Stimulated activated CD4-positive, alpha-beta T cell treated with anti-CD3 and anti-CD28 coated beads, Interleukin-4, amount 100 ng/mL, for 24 hours (primary cell): ENCODE data around the gene SMG6.
"Not testable (repeated sequence)": the region's sequence is repeated elsewhere in the genome, so short reads cannot be mapped to it uniquely, and the experiment has no call there.

Source experiments
- DNase-seq: peaks from one replicate; pipeline ENCODE4 v3.0.0-alpha.2; 2020

SMG6 gene

GRCh38 chr17:2302778-2303203, 794 bp downstream of the SMG6 start:
- DNase-seq, result no peak

DNA sequence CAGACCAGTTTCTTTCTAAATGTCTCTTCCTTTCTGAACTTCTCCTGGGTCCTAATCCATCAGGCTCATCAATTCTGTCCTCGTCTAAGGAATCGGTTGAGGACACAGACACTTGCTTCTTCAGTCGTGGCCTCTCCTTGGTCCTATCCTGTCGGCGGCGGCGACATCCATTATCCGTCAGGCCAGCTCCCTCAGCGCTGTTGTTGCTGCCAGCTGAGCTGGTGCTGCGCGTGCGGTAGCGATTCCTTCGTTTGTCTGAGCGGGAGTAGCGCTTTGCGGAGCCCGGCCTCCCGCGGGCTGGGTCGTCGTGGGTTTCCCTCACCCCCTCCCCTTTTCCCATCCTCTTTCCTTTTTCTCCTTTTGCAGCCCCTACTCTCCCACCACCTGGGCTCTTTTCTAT, 3.8 kb downstream of the SMG6 start:
- no peak for DNase-seq

DNA sequence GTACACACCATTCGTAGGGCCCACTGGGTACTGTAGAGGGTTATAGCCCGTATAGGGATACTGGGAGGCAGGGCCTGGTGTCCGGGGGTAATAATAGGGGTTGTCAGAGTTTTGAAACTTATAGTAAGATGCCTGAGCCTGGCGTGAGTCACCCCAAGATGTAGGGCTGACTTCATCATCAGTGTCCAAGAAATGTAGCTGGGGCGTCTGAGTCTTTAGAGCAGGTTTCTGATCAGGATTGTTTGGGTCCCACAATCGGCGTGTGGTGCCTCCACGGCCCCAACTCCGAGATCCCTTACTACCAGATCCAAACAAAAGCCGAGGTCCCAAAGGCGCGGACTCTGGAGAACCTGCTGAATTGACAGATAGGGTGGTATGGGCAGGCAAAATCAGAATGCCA, 4.4 kb downstream of the SMG6 start:
- no peak for DNase-seq

DNA sequence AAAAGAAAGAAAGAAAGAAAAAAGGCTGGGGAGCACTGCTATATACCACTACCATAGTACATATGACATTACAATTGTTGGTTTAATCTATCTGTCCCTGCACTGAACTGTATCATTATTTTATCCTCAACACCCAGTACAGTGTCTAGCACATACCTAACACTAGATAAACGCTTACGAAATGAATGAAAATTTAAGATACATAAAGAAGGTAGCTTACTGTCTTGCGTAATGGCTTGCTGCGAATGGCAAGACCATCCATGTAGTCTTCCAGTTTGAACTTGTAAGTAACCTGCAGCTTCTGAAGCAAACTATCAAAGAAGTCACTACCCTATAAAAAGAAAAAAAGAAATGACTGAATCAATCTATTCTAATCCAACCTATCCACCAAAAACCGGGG, 6.6 kb downstream of the SMG6 start:
- no peak for DNase-seq

- no peak for DNase-seq
These were observed 8.0 kb downstream of the SMG6 start for GRCh38 chr17:2295575-2295974.

DNA sequence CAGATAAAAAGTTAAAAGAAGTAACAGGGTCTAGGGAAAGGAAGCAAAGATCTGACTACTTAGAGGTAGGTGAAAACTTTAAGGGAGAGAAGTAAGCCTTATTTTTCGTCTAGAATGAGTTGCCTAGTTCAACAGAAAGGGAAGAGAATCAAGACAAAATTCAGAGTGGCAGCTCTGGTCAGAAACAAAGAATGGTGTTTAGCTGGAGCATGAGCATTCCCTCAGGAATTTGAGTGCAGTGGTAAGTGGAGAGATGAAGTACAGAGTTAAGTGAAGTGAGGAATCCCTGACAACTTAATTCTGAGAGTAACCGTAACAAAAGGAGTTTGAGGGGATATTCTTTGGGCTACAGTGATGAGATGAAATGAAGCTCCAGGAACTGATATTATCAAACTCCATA, 11.5 kb downstream of the SMG6 start:
- DNase-seq, result no peak

DNA sequence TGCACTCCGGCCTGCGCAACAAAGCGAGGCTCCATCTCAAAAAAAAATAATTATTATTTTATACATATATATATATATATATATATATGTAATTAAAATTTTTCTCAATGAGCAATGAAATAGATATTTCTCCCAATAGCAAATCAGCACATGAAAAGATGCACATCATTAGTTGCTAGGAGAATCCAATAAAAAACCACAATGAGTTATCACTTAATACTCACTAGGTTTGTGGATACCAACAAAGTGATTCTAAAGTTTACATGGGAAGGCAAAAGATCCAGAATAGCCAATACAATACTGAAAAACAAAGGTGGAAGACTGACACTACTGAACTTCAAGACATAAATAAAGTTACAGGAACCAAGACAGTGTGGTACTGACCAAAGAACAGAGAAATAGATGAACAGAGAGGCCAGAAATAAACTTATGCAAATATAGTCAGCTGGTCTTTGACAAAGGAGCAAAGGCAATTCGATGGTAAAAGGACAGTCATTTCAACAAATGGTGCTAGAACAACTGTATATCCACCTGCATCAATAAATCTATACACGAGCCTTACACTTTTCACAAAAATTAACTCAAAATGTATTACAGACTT, 13.6 kb downstream of the SMG6 start:
- no peak for DNase-seq

DNA sequence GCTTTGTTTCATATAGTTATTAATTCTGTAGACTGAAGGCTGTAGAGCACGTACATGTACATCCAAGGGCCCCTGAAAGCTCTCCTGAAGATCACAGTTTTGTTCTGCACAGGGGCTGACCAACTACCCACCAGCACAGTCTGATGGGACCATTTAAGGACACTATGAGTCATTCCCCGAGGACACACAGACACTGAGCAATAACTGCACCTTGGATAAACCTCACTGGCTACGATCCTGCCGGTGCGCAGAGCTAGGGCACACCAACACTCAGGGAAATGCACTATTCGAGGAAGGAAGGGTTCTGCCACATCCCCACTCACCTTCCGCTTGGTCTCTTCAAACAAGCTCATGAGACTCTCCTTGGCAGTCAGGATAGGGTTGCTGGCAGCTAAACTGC, 20.3 kb downstream of the SMG6 start:
- no peak for DNase-seq

- no peak for DNase-seq
These were observed 21.2 kb downstream of the SMG6 start for GRCh38 chr17:2282297-2282873.

GRCh38 chr17:2279707-2280106, 23.9 kb downstream of the SMG6 start:
- no peak for DNase-seq

DNA sequence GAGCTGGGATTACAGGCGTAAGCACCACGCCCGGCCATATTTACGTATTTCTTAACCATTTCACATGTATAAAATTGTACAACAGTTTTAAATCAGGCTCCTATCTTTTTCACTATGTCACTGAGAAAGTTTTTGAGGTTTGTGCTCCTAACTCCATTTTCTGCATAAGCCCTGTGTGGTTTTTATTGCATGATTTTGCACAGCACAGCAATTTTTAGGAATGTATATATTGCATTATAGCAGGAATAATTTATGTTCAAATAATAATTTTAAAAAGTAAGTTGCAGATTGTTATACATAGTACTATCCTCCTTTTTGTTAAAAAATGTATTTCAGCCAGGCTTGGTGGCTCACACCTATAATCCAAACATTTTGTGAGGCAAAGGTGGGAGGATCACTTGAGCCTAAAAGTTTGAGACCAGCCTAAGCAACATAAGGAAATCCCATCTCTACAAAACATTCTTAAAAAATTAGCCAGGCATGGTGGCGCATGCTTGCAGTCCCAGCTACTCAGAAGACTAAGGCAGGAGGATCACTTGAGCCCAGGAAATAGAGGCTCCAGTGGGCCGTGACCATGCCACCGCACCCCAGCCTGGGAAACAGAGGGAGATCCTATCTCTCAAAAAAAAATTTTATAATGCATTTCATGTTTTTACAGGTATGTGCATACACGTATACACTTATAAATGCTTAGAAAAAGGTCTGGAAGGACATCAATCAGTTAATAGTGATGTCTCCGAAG, 26.0 kb downstream of the SMG6 start:
- no peak for DNase-seq

- no peak for DNase-seq
These were observed 27.9 kb downstream of the SMG6 start for GRCh38 chr17:2275722-2276121.

GRCh38 chr17:2274414-2274813, 29.2 kb downstream of the SMG6 start:
- DNase-seq, result no peak

DNA sequence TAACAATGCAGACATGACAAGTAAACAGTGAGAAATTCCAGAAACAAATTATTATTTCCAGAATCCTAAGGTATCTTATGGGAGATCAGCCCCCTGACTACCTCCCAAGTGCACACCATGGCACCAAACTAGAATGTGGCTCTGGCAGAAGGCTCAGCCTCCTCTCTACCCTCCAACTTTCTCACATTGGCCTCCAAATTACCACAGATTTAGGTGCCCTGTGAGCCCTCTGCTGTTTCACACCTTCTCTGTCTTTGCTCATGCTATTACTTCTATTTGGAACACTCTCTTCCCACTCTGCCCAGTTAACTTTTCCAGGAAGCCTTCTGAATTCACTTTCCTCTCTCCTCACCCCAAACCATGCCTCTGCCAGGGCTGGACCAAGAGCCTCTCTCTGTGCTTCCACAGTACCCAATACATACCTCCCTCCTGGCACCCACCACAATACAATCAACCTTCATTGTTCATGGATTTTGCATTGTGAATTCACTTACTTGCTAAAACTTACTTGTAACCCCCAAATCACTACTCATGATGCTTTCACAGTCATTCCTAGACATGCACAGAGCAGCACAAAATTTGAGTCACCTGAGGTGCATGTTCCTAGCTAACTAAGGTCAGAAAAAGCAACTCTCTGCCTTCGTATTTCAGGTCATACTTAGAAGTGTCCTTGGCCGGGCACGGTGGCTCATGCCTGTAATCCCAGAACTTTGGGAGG, 31.4 kb downstream of the SMG6 start:
- no peak for DNase-seq

- DNase-seq, result no peak
These were observed 36.2 kb downstream of the SMG6 start for GRCh38 chr17:2267354-2267753.

GRCh38 chr17:2266865-2267228, 36.7 kb downstream of the SMG6 start:
- no peak for DNase-seq

DNA sequence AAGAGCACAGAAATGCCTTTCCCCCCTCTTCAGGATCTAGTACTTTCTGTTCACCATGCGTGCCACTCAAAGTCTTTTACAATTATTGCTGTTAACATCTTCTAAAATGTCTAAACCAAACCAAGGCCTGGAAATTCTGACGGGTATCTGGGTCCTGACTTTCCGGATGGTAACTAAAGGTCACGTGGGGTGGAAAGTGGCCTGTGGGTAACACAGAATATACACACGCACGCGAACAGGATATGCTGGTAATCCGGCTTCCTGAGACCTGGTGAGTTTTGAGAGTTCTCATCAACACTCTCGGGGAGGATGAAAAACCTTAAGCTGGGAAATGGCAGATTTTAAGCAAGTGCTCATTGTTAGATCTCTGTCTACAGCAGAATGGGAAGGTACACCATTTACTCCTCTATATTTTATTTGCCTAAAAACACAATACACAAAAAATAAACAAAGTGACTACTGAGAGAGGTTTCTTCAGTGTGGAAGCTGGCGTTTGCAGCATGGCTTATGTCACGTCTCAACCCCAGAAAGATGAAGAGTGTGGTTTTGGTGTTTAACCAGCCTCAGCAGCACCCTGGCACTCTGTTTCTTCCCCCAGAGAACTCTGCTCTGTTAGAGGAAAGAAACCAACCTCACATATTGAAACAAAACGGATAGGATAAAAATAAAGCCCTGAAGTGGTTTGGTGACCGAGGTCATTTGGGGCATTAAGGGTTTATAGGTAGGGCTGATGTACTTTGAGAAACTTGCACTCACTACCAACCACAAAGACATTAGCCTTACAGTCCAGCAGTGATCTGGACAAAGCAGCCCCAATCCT, 37.3 kb downstream of the SMG6 start:
- DNase-seq, result peak; percentile 91

DNA sequence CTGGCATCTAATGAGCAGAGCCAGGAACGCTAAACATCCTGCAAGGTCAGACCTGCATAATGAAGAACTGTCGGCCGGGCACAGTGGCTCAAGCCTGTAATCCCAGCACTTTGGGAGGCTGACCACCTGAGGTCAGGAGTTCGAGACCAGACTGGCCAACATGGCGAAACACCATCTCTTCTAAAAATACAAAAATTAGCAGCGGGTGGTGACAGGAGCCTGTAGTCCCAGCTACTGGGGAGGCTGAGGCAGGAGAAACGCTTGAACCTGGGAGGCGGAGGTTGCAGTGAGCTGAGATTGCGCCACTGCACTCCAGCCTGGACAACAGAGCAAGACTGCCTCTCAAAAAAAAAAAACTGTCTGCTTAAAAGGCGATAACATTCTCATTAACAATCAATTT, 38.4 kb downstream of the SMG6 start:
- not testable (repeated sequence) for DNase-seq

GRCh38 chr17:2264067-2264860, 39.3 kb downstream of the SMG6 start:
- DNase-seq, result no peak

DNA sequence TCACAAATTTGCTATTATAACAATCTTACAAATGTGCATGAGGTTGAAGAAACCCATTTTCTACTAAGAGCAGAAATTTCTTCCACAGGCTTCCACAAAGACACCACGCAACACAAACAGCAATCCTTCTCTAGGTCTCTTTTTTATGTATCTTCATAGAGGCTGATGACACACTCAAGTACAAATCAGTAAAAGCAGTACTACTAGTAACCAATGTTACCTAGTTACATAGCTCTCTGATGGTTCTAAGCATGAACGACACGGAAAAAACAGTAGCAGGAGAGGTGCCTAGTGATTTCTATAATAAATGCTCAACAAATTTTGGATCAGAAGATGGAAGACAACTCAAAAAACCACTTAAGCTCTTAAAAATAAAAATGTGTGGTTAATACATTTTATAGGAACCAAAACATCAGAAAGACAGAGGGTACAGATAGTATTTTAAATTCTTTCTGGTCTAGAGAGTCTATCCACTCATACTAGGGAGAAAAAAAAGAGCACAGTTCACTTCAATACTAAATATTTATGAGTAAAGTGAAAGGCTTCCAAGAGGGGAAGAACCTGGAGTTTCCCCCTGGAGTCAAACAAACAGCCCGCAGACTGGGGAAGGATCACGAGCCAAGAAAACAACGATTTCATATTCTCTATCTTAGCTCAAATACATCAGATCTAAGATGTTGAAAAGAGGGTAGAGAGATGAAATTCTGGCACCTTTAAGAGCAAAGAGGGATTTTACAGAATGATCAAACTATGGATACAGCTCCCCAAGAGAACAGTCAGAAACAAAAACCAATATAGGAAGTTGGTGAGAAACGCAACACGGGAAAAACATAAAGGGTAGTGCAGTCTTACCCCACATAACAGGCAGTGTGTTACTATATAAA, 40.2 kb downstream of the SMG6 start:
- no peak for DNase-seq

- DNase-seq, result no peak
These were observed 41.4 kb downstream of the SMG6 start for GRCh38 chr17:2262135-2262587.
